DMS 273 (cell line): ENCODE results near the gene DRAM1.
"Not testable (repeated sequence)": the region's sequence is repeated elsewhere in the genome, so short reads cannot be mapped to it uniquely, and the experiment has no call there.

Experiments
- DNase-seq: peaks from one replicate; lab custom pipeline; 2025; ENCODE audit not compliant: unreplicated experiment; lab: John Stamatoyannopoulos, UW

The DRAM1 gene

GRCh38 chr12:101858361-101858760, 19.0 kb upstream of the DRAM1 start:
- no peak for DNase-seq

GRCh38 chr12:101859664-101860607, 17.4 kb upstream of the DRAM1 start:
- DNase-seq, result no peak

GRCh38 chr12:101861688-101862087, 15.7 kb upstream of the DRAM1 start:
- DNase-seq, result not testable (repeated sequence)

GRCh38 chr12:101862245-101862644, 15.1 kb upstream of the DRAM1 start:
- DNase-seq, result no peak

GRCh38 chr12:101863981-101864380, 13.4 kb upstream of the DRAM1 start:
- DNase-seq, result no peak

GRCh38 chr12:101866615-101867373, 10.6 kb upstream of the DRAM1 start:
- DNase-seq, result no peak

- not testable (repeated sequence) for DNase-seq
These were observed 9.8 kb upstream of the DRAM1 start for GRCh38 chr12:101867619-101868018.

- DNase-seq, result no peak
These were observed 6.5 kb upstream of the DRAM1 start for GRCh38 chr12:101870925-101871324.

- no peak for DNase-seq
These were observed 2.2 kb upstream of the DRAM1 start for GRCh38 chr12:101875162-101875561.

- DNase-seq, result no peak
These were observed 989 bp upstream of the DRAM1 start for GRCh38 chr12:101876322-101876860.

GRCh38 chr12:101877806-101878242, 444 bp downstream of the DRAM1 start:
- DNase-seq, result peak; percentile 31

GRCh38 chr12:101878243-101878821, 952 bp downstream of the DRAM1 start:
- DNase-seq, result no peak

GRCh38 chr12:101880769-101881168, 3.4 kb downstream of the DRAM1 start:
- DNase-seq, result no peak

GRCh38 chr12:101881228-101881627, 3.8 kb downstream of the DRAM1 start:
- no peak for DNase-seq

GRCh38 chr12:101884174-101884573, 6.8 kb downstream of the DRAM1 start:
- no peak for DNase-seq

- DNase-seq, result not testable (repeated sequence)
These were observed 7.5 kb downstream of the DRAM1 start for GRCh38 chr12:101884781-101885340.

- no peak for DNase-seq
These were observed 8.7 kb downstream of the DRAM1 start for GRCh38 chr12:101885912-101886561.

GRCh38 chr12:101889211-101889752, 11.9 kb downstream of the DRAM1 start:
- no peak for DNase-seq

GRCh38 chr12:101891462-101891971, 14.1 kb downstream of the DRAM1 start:
- DNase-seq, result no peak

- DNase-seq, result no peak
These were observed 15.4 kb downstream of the DRAM1 start for GRCh38 chr12:101892794-101893193.
